Subcutaneous adipose tissue (tissue), 4 donors: Measurements from ENCODE around the gene CEBPA. TPM values are rescaled to one million over a fixed set of nuclear protein-coding genes. Genes with fewer than 3 reads are reported as not detected.

Source experiments
- CTCF ChIP-seq: fragments of 450-650 bp; IDR thresholded peaks from one replicate; pipeline ENCODE4 v1.5.1; 2016; ENCODE audit warnings: low read depth, mild to moderate bottlenecking, control low read depth, antibody characterized with exemption, moderate library complexity
- total RNA-seq, 4 donors: library from RNA; depleted of rRNA; stranded (reverse); fragments of >200 nt; gene quantifications; one replicate each; pipeline ENCODE4 v1.1.0, GENCODE V29; 2016

Gene CEBPA
- total RNA-seq, 4 donors from 2014 or later: 114 to 646 (median 258) TPM

- TF ChIP-seq CTCF: no peak
These were observed 8.9 kb downstream of the CEBPA start for GRCh38 chr19:33293255-33294057.

- TF ChIP-seq CTCF: no peak
These were observed 9.6 kb downstream of the CEBPA start for GRCh38 chr19:33292595-33293254.

- no peak for TF ChIP-seq CTCF
These were observed 10.5 kb downstream of the CEBPA start for GRCh38 chr19:33291623-33292534.

GRCh38 chr19:33290956-33291622 is 11.2 kb downstream of the CEBPA start:
- no peak for TF ChIP-seq CTCF

GRCh38 chr19:33290082-33290815 is 12.1 kb downstream of the CEBPA start:
- TF ChIP-seq CTCF: no peak

- no peak for TF ChIP-seq CTCF
These were observed 13.1 kb downstream of the CEBPA start for GRCh38 chr19:33289261-33289660.
